Measurements from ENCODE around the gene UBALD2. TPM values are rescaled to one million over a fixed set of nuclear protein-coding genes. Genes with fewer than 3 reads are reported as not detected.

The UBALD2 gene
- total RNA-seq, 1 donor: 5.1 TPM

- Histone ChIP-seq H3K4me2 (ENCODE audit: insufficient read depth, low read length) (peak overlapping the region; percentile 32), H3K4me3 (ENCODE audit: insufficient read depth, low read length) (peak overlapping the region; percentile 37), H2AFZ (ENCODE audit: low read length) (no peak overlapping the region), H3K9me3 (ENCODE audit: low read depth, low read length) (no peaks in the 10 kb centered on the region), H3K4me1 (ENCODE audit: insufficient read depth, low read length) (peaks cover 7% of the 10 kb centered on the region), H3K79me2 (ENCODE audit: insufficient read depth, low read length) (no peaks in the 10 kb centered on the region), H3K27ac (ENCODE audit: low read depth, low read length) (no peak overlapping the region), H3K27me3 (ENCODE audit: insufficient read depth, low read length) (peaks cover 66% of the 10 kb centered on the region), H3K36me3 (ENCODE audit: insufficient read depth, low read length) (no peaks in the 10 kb centered on the region), H4K20me1 (ENCODE audit: insufficient read depth, low read length) (no peaks in the 10 kb centered on the region)
- peak; percentile 77 for DNase-seq (ENCODE audit: insufficient read length, low spot score, missing footprints)
- TF ChIP-seq CTCF (IDR thresholded peaks at IDR 0.05; ENCODE audit: extremely low read depth, low read depth, low read length): no peak
These were observed 25.4 kb upstream of the UBALD2 start for GRCh38 chr17:76239538-76240274.

GRCh38 chr17:76240461-76241203, 24.5 kb upstream of the UBALD2 start, which contains the start of gene RNF157:
RNF157 (minus strand) TSS chr17:76240493; CDS start chr17:76240240, 253 bp downstream.
- Histone ChIP-seq H3K36me3 (ENCODE audit: insufficient read depth, low read length) (no peaks in the 10 kb centered on the region), H3K4me1 (ENCODE audit: insufficient read depth, low read length) (peaks cover 7% of the 10 kb centered on the region), H3K4me3 (ENCODE audit: insufficient read depth, low read length) (peak within 1 kb of the TSS; percentile 74), H3K9me3 (ENCODE audit: low read depth, low read length) (no peaks in the 10 kb centered on the region), H2AFZ (ENCODE audit: low read length) (peak within 1 kb of the TSS; percentile 94), H3K79me2 (ENCODE audit: insufficient read depth, low read length) (no peaks in the 10 kb centered on the region), H3K4me2 (ENCODE audit: insufficient read depth, low read length) (peak within 1 kb of the TSS; percentile 97), H3K27ac (ENCODE audit: low read depth, low read length) (no peak within 1 kb of the TSS), H3K27me3 (ENCODE audit: insufficient read depth, low read length) (peaks cover 66% of the 10 kb centered on the region), H4K20me1 (ENCODE audit: insufficient read depth, low read length) (no peaks in the 10 kb centered on the region)
- TF ChIP-seq CTCF (IDR thresholded peaks at IDR 0.05; ENCODE audit: extremely low read depth, low read depth, low read length): no peak
- DNase-seq (ENCODE audit: insufficient read length, low spot score, missing footprints): peak; percentile 96

GRCh38 chr17:76241204-76241538, 24.0 kb upstream of the UBALD2 start:
- DNase-seq (ENCODE audit: insufficient read length, low spot score, missing footprints): no peak
- peak overlapping the region; percentile 74 for H3K4me3 ChIP-seq (ENCODE audit: insufficient read depth, low read length)

More at GRCh38 chr17:76241204-76241538, 24.0 kb upstream of the UBALD2 start:
- H3K4me2 ChIP-seq (ENCODE audit: insufficient read depth, low read length): peak overlapping the region; percentile 97
- H3K4me1 ChIP-seq (ENCODE audit: insufficient read depth, low read length): peaks cover 7% of the 10 kb centered on the region
- no peak for TF ChIP-seq CTCF (IDR thresholded peaks at IDR 0.05; ENCODE audit: extremely low read depth, low read depth, low read length)
- H3K27ac ChIP-seq (ENCODE audit: low read depth, low read length): no peak overlapping the region
- no peaks in the 10 kb centered on the region for H3K79me2 ChIP-seq (ENCODE audit: insufficient read depth, low read length)
- H2AFZ ChIP-seq (ENCODE audit: low read length): peak overlapping the region; percentile 94
- no peaks in the 10 kb centered on the region for H3K9me3 ChIP-seq (ENCODE audit: low read depth, low read length)
- H4K20me1 ChIP-seq (ENCODE audit: insufficient read depth, low read length): no peaks in the 10 kb centered on the region
- peaks cover 66% of the 10 kb centered on the region for H3K27me3 ChIP-seq (ENCODE audit: insufficient read depth, low read length)
- H3K36me3 ChIP-seq (ENCODE audit: insufficient read depth, low read length): no peaks in the 10 kb centered on the region
